Esophagus muscularis mucosa (tissue), 3 donors: ENCODE data around the gene NODAL.

Experiments used
- POLR2A ChIP-seq: fragments of 450-650 bp; IDR thresholded peaks from one replicate; pipeline ENCODE4 v1.6.1; 2017; ENCODE audit warnings: antibody characterized with exemption, moderate library complexity, mild to moderate bottlenecking, low read depth
- TF ChIP-seq, protein P1 (sequence below), 3 experiments: fragments of 200-600 bp in 2 of 3; fragments of 450-650 bp in 1 of 3; sonication (generic) in 2 of 3; IDR thresholded peaks; one replicate each; pipeline ENCODE4 v1.5.1; 2017 to 2019; ENCODE audit warnings: antibody characterized with exemption in 3 of 3, mild to moderate bottlenecking in 2 of 3, moderate library complexity in 1 of 3

DNA sequence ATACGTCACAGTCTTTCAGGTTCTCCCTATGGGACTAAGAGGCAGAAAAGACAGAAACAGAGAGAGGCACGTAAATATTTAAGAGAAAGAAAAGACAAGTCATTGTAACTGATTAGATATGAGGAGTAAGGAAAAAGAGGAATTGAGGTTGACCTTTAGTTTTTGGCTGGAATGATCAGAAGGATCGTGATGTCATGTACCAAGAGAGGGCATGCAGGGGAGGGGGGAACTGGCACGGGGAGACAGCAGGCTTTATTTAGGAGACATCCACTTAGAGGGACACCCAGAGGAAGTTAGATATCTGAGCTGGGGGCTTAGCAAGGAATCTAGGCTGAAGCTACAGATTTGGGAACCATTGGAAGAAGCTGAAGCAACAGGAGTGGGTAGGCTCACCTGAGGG, 49.8 kb downstream of the NODAL start:
- TF ChIP-seq, protein P1, sequence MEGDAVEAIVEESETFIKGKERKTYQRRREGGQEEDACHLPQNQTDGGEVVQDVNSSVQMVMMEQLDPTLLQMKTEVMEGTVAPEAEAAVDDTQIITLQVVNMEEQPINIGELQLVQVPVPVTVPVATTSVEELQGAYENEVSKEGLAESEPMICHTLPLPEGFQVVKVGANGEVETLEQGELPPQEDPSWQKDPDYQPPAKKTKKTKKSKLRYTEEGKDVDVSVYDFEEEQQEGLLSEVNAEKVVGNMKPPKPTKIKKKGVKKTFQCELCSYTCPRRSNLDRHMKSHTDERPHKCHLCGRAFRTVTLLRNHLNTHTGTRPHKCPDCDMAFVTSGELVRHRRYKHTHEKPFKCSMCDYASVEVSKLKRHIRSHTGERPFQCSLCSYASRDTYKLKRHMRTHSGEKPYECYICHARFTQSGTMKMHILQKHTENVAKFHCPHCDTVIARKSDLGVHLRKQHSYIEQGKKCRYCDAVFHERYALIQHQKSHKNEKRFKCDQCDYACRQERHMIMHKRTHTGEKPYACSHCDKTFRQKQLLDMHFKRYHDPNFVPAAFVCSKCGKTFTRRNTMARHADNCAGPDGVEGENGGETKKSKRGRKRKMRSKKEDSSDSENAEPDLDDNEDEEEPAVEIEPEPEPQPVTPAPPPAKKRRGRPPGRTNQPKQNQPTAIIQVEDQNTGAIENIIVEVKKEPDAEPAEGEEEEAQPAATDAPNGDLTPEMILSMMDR (IDR thresholded peaks at IDR 0.05) = no peak
- no peak for TF ChIP-seq POLR2A
